Epithelial cell of proximal tubule (primary cell): Measurements from ENCODE around the gene CXCL11. TPM values are rescaled to one million over a fixed set of nuclear protein-coding genes. Genes with fewer than 3 reads are reported as not detected.

Source experiments
- DNase-seq: peaks from one replicate; pipeline ENCODE4 v3.0.0-alpha.2; 2011; ENCODE audit warnings: low read depth
- H3K4me3 ChIP-seq: 2 replicates; pipeline ENCODE4 v1.5.1; 2011; ENCODE audit warnings: low read depth, mild to moderate bottlenecking, low read length
- CTCF ChIP-seq: conservative IDR thresholded peaks from 2 replicates; pipeline ENCODE4 v1.5.1; 2012; ENCODE audit warnings: low read depth, mild to moderate bottlenecking, low read length
- total RNA-seq: library from RNA; depleted of rRNA; stranded (reverse); fragments of >200 nt; gene quantifications from 2 replicates; pipeline ENCODE4 v1.2.3, GENCODE V29; 2015

Gene CXCL11
- total RNA-seq, 1 donor from 2014 or later, result 0.06 TPM

GRCh38 chr4:76072760-76073159 lies 36.9 kb upstream of the CXCL11 start:
- no peak for TF ChIP-seq CTCF
- no peak for DNase-seq
- H3K4me3 ChIP-seq, result no peak overlapping the region

- DNase-seq, result peak; percentile 25
- TF ChIP-seq CTCF, result peak; percentile 90
- H3K4me3 ChIP-seq, result no peak overlapping the region
Observed at GRCh38 chr4:76067652-76068286, 31.9 kb upstream of the CXCL11 start.

GRCh38 chr4:76066546-76066945 lies 30.7 kb upstream of the CXCL11 start:
- DNase-seq, result no peak
- no peak overlapping the region for H3K4me3 ChIP-seq
- no peak for TF ChIP-seq CTCF

GRCh38 chr4:76061982-76062381 lies 26.1 kb upstream of the CXCL11 start:
- no peak for DNase-seq
- TF ChIP-seq CTCF, result no peak
- H3K4me3 ChIP-seq, result no peak overlapping the region

- DNase-seq, result no peak
- TF ChIP-seq CTCF, result no peak
- H3K4me3 ChIP-seq, result no peak overlapping the region
Observed at GRCh38 chr4:76061421-76061820, 25.6 kb upstream of the CXCL11 start.

GRCh38 chr4:76060506-76060905 lies 24.6 kb upstream of the CXCL11 start:
- no peak overlapping the region for H3K4me3 ChIP-seq
- no peak for DNase-seq
- no peak for TF ChIP-seq CTCF

- TF ChIP-seq CTCF, result no peak
- no peak overlapping the region for H3K4me3 ChIP-seq
- no peak for DNase-seq
Observed at GRCh38 chr4:76059750-76060149, 23.9 kb upstream of the CXCL11 start.
